Stimulated activated CD4-positive, alpha-beta T cell treated with anti-CD3 and anti-CD28 coated beads, Interleukin-1b, Interleukin-23, amount 100 ng/mL, for 48 hours (primary cell): ENCODE results near the gene MTCL1.

Experiments used
- DNase-seq: peaks from one replicate; pipeline ENCODE4 v3.0.0-alpha.2; 2020

MTCL1 gene

DNA sequence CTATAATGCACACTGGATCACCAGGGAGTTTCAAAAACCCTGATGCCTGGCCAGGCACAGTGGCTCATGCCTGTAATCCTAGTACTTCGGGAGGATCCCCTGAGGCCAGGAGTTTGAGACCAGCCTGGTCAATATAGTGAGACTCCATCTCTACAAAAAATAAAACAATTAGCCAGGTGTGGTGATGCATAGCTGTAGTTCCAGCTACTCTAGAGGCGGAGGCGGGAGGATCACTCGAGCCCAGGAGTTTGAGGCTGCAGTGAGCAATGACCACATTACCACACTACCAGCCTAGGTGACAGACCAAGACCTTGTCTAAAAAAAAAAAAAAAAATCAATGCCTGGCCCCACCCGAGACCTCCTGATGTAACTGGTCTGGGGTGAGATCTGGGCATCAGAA, 137.2 kb downstream of the MTCL1 start:
- no peak for DNase-seq

DNA sequence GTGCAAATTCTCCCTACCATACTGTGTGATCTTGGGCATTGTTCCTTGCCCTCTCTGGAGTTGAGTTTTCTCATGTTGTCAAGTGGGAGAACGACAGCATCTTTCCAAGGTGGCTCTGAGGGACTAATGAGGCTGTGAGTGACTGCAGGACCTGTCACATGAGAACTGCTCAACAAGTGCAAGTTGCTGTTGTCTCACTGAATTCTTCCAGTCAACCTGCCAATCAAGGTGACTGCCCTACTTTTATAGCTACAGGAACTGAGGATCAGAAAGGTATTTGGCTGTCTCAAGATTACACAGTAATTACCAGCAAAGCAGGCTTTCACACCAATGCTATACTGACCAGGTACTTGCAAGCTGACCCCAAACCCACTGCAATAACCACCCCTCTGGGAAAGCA, 137.6 kb downstream of the MTCL1 start:
- DNase-seq = no peak

- DNase-seq = no peak
These were observed 139.4 kb downstream of the MTCL1 start for GRCh38 chr18:8844721-8845148.

DNA sequence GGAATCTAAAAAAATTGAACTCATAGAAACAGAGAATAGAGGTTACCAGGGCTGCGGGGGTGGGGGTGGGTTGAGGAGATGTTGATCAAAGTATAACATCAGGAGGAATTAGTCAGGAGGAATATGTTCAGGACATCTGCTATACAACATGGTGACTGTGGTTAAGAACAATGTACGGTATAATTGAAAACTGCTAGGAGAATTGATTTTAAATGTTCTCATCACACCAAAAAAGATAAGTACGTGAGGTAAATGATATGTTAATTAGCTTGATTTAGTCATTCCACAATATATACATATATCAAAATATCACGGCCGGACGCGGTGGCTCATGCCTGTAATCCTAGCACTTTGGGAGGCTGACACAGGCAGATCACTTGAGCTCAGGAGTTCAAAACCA, 140.2 kb downstream of the MTCL1 start:
- DNase-seq = no peak

GRCh38 chr18:8847066-8847755, 141.9 kb downstream of the MTCL1 start:
- no peak for DNase-seq

DNA sequence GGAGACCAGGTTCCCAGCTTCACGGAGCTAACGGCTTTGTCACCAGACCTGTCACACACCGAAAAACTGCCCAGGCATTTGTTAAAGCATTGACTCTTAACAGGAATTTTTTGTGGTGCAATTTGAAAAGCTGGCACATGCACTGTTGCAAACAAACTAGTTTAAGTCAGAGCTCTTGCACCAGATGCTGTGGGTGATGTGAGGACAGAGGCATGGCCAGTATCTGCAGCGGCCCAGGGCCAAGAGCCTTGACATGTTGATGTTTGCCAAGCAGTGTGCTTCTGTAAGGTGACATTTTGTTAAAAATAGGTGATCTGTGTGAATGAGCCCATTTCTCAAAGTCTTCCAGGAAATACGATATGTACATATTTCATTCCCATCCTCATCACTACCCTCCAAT, 142.5 kb downstream of the MTCL1 start:
- DNase-seq = no peak

DNA sequence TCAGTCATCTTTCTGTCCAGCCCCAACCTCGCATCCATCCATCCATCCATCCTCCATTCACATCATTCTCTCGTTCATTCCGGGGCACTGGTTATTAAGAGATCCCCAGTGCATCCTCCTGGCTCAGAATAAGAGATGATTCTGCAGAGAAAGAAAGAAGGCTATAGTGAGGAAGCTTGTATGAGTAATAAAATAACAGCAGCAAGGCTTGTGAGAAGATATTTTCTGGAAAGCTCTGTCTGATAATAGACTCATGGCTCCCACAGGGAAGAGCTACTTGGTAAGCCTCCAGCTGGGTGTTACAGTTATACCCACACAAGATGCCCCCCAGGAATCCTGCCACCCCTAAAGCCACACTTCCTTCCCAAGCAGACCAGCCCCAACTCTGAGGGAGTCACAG, 143.2 kb downstream of the MTCL1 start:
- DNase-seq = no peak

DNA sequence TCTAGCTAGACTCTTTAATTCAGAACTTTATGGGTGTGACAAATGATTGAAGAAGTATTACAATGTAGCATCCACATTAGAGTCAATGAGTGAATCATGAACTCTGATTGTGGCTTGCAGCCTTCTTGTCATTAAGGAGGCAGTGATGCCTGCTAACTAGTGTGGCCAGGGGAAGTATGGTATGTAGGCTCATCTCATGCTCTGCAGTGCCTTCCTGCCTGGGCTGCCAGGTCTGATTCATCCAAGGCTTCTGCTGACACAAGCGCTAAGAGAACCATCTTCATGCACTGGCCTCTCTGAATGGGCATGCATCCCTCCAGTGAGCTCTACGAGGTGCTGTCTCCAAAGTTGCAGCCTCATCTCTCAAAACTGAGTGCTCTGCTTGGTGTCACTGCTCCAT, 144.3 kb downstream of the MTCL1 start:
- no peak for DNase-seq

DNA sequence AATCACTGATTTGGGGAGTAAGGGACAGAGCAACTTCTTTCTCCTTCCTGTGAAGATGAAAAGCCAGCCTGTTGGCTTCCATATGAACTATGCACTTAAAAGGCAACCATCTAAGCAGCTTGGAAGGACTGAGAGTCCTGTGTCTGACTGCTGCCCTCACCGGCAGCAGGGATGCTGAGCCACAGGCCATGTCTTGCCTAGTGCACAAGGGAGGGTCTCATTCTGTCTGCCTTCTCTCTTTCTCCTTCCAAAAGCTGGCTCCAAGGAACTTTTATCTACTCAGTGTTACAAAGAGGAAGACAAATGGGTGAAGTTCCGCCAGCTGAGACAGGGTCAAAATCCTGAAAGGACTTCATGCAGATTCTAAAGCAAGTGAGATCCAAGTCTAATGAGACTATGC, 146.3 kb downstream of the MTCL1 start:
- DNase-seq = no peak

DNA sequence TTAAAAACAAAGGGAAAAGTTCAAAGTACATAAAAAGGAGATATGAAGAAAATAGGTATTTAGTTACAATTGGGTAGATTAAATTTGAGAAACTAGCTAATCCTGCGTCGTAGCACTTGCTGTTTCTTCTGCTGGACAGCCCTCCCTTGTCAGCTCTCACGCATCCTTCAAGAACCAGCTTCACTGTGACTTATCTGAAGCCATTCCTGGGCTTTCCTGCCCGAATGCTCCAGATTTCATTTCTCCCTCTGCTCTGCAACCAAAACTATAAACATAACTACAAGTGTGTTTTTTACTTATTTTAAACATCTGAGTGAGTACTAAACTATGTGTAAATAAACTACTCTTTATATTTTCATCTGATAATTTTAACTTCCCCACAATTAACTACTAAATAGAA, 149.2 kb downstream of the MTCL1 start:
- no peak for DNase-seq

DNA sequence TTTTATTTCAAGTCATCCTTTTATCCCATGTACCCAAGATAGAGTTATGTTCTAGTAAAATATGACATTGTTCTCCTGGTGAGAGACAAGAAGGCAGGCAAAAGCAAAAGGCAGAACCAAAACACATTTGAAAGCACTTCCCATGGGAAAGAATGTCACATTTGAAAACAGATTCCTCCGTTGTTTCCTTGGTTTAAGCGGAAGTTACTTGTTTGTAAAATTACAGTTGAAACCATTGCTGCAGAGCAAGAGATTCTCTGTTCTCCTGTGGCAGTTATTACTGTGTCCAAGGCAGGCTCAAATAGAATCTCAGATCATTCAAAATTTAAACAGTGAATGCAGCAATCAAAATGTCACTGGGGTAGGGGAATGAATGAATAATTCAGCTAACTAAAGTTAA, 149.6 kb downstream of the MTCL1 start:
- DNase-seq = no peak

DNA sequence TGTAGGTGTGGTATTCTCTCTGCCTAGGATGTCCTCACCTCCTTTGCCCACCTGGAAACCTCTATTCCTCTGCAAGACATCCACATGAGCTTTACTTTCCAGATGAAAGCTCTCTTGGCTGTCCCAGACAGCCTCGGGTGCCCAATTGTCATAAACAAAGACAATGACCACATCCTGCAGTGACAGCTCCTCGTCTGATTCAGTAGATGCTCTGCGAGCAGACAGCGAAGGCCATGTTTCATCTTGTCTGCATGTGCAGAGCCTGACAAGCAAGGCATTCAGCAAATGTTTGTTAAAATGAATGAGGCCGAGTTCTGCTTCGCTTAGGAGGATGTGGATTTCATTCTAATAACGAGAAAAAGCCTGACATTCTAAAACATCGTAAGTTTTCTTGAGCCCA, 150.9 kb downstream of the MTCL1 start:
- no peak for DNase-seq

GRCh38 chr18:8856769-8857393, 151.5 kb downstream of the MTCL1 start:
- DNase-seq = no peak

GRCh38 chr18:8857806-8858205, 152.4 kb downstream of the MTCL1 start:
- DNase-seq = no peak

DNA sequence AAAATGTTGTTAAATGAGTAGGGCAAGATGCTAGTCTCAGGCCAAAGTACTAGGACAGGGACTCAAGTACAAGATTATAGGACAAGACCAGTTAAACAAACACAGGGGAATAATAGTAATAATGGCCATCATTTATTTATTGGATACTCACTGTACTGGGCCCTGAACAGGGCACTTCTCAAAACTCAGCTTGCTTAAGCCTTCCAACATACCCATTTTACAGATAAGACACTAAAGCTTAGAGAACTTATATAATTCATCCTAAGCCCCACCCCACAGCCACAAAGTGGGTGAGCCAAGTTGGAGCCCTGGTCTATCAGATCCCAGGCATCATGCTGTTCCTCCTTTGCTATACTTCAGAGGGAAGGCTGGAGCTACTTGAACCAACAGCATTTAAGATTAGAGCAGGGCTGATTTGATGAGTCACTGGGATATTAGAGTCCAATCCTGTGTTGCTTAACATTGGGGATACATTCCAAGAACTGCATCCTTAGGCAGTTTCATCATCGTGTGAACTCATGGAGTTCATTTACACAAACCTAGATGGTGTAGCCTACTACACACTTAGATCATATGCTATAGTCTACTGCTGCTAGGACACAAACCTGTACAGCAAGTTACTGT, 153.6 kb downstream of the MTCL1 start:
- DNase-seq = no peak

DNA sequence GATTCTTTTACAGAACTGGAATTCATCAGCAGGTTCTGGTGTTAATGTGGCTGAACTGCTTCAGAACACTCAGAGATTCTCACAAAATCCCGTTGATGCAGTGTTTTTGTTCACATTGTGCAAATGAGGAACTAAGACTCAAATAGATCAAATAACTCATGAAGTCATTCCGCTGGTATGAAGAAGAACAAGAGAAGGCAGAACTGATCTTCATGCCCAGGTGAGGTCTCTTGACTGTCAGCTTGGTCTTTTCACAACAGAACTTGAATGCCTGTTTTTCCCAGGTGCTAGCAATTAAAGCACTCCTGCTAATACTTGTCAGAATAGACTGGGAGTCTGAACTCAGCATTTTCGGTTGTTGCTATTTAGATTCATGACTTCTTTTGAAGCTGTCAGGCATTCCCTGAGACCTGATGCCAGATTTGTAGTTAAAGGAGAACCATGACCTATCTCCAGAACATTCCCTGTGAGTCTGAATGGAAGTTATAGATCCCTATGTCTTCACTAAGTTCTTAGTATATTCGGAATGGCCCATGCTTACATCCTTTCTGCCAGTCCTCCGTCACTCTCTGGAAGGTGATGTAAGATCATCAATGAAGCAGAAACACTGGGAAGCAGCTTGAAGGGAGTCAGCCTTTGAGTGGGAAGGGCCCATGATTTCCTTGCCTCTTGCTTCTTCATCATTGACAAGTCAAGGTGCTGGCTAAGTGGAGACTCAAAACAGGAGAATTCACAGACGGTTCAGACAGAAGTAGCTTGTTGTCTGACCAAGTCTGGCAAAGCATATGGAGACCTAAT, 155.7 kb downstream of the MTCL1 start:
- no peak for DNase-seq

DNA sequence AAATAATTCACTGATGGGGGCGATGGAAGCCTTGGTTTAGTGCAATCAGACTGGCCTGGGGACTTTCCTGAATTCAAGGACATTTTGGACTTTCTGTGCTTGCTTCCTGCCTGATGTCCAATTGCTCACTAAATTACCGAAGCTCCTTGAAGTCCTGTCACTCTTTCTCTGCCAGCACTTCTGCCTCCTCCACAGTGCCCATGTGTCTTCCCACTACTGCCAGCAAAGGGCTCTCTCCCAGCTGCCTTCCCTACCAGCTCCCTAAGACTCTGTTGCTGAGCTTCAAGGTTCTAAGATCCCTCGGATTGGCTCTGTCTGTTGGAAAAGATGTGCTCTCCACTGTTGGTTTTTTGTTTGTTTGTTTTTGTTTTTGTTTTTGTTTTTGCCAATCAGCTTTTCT, 158.1 kb downstream of the MTCL1 start:
- DNase-seq = no peak

GRCh38 chr18:8865934-8866333, 160.6 kb downstream of the MTCL1 start:
- DNase-seq = no peak

- DNase-seq = no peak
These were observed 161.3 kb downstream of the MTCL1 start for GRCh38 chr18:8866679-8867078.

- no peak for DNase-seq
These were observed 162.9 kb downstream of the MTCL1 start for GRCh38 chr18:8868276-8868675.

DNA sequence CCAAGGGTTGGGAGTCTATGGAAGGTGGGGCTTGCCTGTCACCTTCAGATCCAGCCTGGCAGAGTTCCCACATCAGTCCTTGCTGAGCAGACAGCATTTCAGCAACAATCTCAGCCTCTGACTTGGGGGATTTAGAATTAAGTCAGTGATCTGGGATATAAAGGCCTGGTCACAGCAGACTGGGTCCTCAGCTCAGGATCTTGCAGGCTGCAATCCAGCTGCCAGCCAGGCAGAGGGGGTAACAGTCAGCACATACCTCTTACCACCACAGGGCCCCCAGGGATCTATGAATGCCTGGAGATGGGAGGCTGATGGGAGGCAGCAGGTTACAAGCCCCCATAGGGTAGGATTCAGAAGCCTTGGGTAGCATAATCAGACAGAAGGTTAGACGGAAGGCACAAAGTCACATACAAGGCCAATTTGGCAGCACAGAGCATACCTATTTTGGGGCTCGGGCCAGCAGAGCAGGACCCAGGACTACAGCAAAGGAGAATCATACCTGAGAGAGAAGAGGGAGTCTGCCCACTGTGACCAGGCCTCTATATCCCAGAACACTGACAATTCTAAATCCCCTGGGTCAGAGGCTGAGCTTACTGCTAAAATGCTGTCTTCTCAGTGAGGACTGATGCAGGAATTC, 163.5 kb downstream of the MTCL1 start:
- no peak for DNase-seq

DNA sequence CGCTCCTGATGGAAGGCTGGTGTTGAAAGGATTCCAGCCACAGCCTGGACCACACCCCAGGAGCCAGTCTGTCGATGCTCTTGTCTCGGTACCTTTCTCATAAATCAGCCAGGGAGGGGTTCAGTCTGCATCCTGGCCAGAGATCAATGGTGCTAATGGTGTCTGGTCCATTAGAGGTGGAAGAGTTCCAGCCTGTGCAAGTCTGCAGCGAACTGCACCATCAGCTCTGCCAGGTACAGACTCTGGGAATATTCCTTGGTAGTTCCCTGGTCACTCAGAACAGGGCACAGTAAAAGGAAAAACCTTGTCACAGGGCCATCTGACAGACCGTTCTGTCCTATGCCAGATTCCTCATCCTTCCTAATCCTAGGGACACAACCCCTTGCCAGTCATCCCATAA, 164.3 kb downstream of the MTCL1 start:
- DNase-seq = no peak

GRCh38 chr18:8870528-8870927, 165.2 kb downstream of the MTCL1 start:
- no peak for DNase-seq
